Mononuclear cell (primary cell): Measurements from ENCODE around the gene TNFAIP8L3. TPM values are rescaled to one million over a fixed set of nuclear protein-coding genes. Genes with fewer than 3 reads are reported as not detected.
"Not testable (repeated sequence)": the region's sequence is repeated elsewhere in the genome, so short reads cannot be mapped to it uniquely, and the experiment has no call there.

Experiments used
- H3K27me3 ChIP-seq: 2 replicates; pipeline ENCODE4 v1.6.0; 2011; ENCODE audit warnings: low read length, control low read depth; ENCODE audit not compliant: insufficient read depth
- H3K4me1 ChIP-seq: 2 replicates; pipeline ENCODE4 v1.5.1; 2011; ENCODE audit warnings: mild to moderate bottlenecking, low read length, control low read depth; ENCODE audit not compliant: insufficient read depth
- H3K4me3 ChIP-seq: 2 replicates; pipeline ENCODE4 v1.5.1; 2011; ENCODE audit warnings: mild to moderate bottlenecking, low read length, moderate library complexity
- H3K9me3 ChIP-seq: 2 replicates; pipeline ENCODE4 v1.5.1; 2011; ENCODE audit warnings: low read depth, mild to moderate bottlenecking, control low read depth, low read length
- total RNA-seq: library from RNA; depleted of rRNA; stranded (reverse); fragments of >200 nt; gene quantifications from one replicate; pipeline ENCODE4 v1.2.3, GENCODE V29; 2012

The TNFAIP8L3 gene
- total RNA-seq = 0.31 TPM

DNA sequence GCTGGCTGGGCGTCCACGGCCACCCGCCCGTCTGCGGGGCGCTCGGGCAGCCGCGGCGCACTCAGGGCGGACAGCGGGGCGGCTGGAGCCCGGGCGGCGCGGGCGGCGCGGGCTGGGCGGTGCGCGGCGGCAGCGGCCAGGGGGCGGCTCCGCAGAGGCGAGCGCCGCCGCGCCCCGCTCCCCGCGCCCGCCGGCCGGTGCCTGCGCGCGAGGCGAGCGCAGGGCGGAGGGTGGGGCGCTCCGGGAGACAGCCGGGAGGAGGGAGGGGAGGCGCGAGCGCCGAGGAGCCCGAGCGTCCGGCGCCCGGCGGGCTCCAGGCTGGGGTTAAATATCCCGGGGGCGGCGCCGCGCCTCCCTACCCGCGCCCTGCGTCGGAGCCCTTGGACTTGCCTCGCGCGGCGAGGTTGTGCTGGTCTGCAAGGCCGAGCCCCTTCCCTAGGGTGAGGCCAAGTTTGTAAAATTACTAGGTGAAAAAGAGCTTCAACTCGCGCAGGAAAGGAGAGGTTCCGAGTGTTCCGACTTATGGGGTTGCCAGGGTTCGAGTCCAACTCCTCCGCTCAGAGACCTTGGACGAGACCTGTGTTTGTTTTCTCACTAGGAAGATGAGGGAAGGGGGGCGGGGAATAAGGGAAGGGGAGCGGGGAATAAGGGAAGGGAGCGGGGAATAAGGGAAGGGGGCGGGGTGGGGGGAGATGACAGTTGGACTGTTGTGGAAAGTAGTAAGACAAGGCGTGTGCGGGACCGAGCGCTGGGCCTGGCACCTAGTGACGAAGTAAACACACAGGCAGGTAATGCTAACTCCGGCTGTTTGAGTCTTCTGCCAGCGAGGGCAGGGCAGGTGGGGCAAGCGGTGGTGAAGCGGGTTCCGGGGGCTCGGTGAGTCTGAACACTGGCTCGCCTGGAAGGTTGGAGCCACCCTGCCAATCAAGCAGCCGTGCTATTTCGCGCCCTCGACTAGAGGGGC lies at the start of gene TNFAIP8L3:
TSS of gene TNFAIP8L3 (minus strand) at position 301 of the 964 bp plus-strand sequence. CDS start 311 bp downstream, outside the sequence.
- no peak within 1 kb of the TSS for H3K4me3 ChIP-seq
- peaks cover 31% of the 10 kb centered on the region for H3K4me1 ChIP-seq
- peaks cover 80% of the 10 kb centered on the region for H3K27me3 ChIP-seq
- H3K9me3 ChIP-seq = no peaks in the 10 kb centered on the region

DNA sequence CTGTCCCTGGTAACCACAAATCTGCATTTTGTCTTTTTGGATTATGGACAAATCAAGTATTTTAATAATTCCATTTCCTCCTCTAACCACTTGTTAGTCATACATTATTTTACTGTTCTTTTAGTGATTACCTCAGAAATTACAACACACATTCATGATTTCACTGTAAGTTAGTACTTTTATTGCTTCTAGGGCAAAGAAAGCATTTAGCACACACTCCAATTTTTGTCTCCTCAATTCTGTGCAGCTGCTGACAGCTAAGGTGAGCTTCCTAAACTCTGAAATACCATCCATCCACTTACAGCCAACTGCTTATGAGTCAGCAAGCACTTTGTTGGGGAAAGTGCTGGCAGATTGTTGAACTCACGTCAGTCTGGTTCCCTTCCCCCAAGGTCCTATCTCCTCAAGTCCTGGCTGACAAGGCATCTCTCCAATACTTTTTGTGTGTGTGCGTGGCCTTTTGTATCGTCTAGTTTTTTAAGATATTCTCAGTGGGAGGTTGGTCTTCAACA lies 49.4 kb upstream of the TNFAIP8L3 start:
- no peak overlapping the region for H3K4me3 ChIP-seq
- peaks cover 3% of the 10 kb centered on the region for H3K27me3 ChIP-seq
- no peaks in the 10 kb centered on the region for H3K4me1 ChIP-seq
- H3K9me3 ChIP-seq = no peaks in the 10 kb centered on the region

DNA sequence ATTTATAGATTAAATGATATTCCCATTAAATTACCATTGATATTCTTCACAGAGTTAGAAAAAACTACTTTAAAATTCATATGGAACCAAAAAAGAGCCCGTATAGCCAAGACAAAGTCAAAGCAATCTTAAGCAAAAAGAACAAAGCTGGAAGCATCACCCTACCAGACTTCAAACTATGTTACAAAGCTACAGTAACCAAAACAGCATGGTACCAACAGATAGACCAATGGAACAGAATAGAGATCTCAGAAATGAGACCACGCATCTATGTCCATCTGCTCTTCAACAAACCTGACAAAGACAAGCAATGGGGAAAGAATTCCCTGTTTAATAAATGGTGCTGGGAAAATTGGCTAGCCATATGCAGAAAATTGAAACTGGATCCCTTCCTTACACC lies 45.6 kb upstream of the TNFAIP8L3 start:
- not testable (repeated sequence) for H3K4me3 ChIP-seq, H3K4me1 ChIP-seq, H3K27me3 ChIP-seq, H3K9me3 ChIP-seq

DNA sequence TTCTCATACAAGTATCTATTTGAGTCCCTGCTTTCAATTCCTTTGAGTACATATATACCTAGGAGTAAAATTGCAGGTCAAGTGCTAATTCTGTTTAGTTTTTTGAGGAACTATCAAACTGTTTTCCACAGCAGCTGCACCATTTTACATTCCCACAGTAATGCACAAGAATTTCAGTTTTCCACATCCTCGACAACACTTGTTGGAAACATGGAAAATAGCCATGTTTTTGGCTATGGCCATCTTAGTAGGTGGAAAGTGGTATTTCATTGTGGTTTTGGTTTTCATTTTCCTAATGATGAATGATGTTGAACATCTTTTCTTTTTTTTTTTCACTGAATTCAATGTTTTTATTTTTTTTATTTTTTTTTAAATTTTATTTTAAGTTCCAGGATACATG lies 44.4 kb upstream of the TNFAIP8L3 start:
- Histone ChIP-seq H3K4me1 (no peaks in the 10 kb centered on the region), H3K9me3 (no peaks in the 10 kb centered on the region), H3K27me3 (peaks cover 3% of the 10 kb centered on the region)

DNA sequence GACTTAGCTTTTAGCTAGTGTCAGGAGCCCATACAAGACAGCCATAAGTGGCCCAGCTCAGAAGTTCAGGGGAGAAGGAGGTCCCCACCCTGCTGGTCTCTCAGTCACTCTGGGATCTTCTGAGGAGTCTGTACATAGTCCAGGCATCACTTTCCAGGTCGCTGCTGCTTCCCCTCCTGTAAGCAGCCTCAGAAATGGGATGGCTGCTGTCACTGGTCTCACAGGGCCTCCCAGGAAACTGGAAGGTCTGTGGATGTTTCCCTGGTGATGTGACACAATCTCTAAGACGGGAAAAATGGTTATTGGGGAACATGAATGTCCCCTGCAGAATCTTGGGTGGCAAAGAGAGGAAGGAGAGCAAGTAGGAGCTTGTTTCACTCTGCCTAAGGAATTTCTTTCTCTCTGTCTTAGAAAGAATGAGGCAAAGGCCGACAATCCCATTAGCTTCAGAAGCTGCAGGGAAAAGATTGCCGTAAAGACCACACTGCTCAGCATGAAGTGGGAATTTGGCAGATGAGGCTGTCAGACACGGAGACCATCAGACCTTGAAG lies 43.2 kb upstream of the TNFAIP8L3 start:
- Histone ChIP-seq H3K27me3 (no peaks in the 10 kb centered on the region), H3K4me3 (no peak overlapping the region), H3K9me3 (no peaks in the 10 kb centered on the region), H3K4me1 (no peaks in the 10 kb centered on the region)

More for the DNA sequence above, 44.4 kb upstream of the TNFAIP8L3 start:
- H3K4me3 ChIP-seq = no peak overlapping the region

DNA sequence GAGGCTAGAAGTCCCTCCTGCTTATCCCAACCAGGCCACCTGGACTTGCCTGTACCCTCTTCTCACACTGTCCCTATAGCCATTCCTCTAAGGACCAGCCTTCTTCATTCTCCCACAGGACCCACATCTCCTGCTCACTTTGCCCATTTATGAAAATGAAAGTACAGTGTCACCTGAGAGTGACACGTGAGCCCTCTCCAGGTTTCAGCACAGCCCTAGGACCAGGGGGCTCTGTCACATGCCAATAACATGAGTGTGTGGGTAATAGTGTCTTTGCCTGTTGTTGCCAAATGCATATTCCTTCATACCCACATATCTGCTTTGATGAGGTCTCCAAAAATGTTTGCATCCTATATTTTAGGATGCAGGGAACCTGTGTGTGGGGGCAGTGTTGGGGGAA lies 42.3 kb upstream of the TNFAIP8L3 start:
- H3K9me3 ChIP-seq = no peaks in the 10 kb centered on the region
- H3K4me1 ChIP-seq = no peaks in the 10 kb centered on the region
- no peak overlapping the region for H3K4me3 ChIP-seq
- no peaks in the 10 kb centered on the region for H3K27me3 ChIP-seq

DNA sequence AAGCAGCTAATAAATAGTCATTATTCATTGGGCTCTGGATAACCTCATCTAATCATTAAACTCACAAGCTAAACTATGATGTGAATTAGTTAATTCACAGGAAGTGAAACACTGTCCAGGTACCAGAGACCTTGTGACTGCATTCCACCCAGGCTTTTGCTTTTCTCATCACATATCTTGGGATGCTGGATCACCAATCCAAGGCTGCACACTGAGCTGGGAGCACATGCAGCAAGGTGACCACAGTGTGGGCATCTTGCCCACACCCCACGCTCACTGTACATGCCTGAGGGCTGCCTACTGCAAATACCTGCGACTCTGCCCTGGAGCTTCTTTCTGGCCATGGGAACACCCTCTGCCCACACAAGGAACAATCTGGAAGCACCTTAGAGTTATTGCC lies 40.6 kb upstream of the TNFAIP8L3 start:
- no peaks in the 10 kb centered on the region for H3K27me3 ChIP-seq

DNA sequence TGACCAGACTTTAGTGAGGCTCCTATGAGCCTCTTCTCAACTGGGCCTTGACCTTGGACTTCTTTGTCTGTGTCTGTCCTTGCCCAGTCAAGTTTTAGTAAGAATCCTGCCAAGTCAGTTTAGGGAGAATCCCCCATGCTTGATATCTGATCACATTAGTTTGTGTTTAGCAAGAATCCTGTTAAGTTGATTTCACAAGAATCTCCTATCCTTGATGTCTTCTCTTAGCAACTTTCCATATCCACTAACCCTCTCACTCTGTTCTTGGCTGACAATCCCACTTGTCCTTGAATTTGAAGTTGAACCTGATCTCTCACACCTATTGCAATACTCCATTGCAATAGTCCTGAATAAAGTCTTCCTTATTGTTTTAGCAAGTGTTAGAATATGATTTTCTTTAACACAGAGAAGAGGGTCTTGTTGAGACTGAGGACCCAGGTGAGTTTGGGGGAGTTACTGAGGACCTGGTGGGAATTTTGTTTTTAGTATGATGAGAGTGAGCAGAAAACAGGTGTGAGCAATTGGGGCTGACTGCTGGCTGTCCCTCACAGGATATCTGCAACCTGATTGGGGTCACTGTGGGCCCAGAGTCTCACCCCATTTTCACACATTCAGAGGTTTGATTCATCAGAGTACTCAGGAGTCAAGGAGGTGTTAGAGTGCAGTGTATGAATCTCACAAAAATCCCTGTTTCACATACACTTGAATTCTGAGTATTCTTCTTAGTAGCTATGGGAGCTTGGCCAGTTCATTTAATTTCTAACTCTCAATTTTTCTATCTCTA lies 39.9 kb upstream of the TNFAIP8L3 start:
- Histone ChIP-seq H3K27me3 (peaks cover under 1% of the 10 kb centered on the region), H3K9me3 (no peaks in the 10 kb centered on the region), H3K4me1 (no peaks in the 10 kb centered on the region), H3K4me3 (no peak overlapping the region)

More for the DNA sequence above, 40.6 kb upstream of the TNFAIP8L3 start:
- Histone ChIP-seq H3K9me3 (no peaks in the 10 kb centered on the region), H3K4me3 (no peak overlapping the region), H3K4me1 (no peaks in the 10 kb centered on the region)

DNA sequence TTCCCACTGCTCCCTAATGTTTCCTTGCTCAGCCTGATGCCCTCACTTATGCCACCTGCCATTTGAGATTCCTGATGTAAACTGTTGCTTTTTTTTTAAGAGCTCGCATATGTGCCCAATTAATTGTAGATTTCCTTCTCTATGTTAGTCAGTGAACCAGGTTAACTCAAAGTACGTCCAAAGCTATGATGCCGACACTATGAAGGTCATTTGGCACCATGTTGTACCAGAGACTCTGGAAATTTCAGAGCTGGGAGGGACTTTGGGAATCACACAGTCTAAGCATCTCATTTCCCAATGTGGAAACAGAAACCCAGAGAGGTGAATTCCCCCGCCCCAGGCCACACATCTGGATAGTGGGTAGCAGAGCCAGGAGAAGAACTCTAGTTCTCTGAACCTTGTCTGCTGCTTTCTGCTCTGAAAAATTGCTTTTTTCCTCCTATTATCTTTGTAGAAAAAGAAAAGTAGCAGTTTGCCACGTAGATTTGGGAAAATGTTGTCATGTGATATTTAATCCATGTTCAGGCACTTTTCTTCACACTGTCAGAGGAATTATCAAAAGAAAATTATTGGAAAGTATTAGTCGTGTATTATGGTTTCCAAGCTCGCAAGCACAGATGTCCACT lies 38.5 kb upstream of the TNFAIP8L3 start:
- Histone ChIP-seq H3K4me3 (no peak overlapping the region), H3K27me3 (peaks cover 4% of the 10 kb centered on the region), H3K4me1 (peaks cover 2% of the 10 kb centered on the region), H3K9me3 (no peaks in the 10 kb centered on the region)

DNA sequence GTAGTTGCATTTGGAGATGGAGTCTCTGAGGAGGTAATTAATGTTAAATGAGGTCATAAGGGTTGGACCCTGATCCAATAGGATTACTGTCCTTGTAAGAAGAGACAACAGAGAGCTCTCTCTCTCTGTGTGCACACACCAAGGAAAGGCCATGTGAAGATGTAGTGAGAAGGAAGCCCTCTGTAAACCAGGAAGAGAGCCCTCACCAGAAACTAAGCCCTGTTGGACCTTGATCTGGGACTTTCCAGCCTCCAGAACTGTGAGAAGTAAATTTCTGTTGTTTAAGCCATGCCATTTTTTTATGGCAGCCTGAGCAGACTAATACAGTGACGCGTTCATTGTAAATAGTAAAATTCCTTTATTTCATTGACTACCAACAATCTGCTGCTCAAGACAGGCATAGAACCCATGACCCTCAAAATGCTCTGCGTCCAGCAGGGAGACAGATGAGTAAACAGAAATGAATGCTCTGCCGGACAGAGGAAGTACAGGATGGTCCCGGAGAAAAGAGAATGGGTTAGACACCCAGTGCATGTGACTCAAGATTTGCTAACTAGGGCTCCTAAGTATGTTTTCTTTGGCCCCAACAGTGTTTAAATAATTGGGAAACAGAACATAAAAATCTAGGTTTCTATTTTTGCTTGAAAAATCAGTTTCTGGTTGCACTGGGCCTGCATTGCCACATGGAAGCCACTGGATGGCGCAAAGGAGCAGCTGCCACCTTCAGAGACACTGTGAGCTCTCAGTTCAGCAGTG lies 37.9 kb upstream of the TNFAIP8L3 start:
- H3K9me3 ChIP-seq = no peaks in the 10 kb centered on the region
- H3K27me3 ChIP-seq = peaks cover 4% of the 10 kb centered on the region
- no peak overlapping the region for H3K4me3 ChIP-seq
- peaks cover 9% of the 10 kb centered on the region for H3K4me1 ChIP-seq

DNA sequence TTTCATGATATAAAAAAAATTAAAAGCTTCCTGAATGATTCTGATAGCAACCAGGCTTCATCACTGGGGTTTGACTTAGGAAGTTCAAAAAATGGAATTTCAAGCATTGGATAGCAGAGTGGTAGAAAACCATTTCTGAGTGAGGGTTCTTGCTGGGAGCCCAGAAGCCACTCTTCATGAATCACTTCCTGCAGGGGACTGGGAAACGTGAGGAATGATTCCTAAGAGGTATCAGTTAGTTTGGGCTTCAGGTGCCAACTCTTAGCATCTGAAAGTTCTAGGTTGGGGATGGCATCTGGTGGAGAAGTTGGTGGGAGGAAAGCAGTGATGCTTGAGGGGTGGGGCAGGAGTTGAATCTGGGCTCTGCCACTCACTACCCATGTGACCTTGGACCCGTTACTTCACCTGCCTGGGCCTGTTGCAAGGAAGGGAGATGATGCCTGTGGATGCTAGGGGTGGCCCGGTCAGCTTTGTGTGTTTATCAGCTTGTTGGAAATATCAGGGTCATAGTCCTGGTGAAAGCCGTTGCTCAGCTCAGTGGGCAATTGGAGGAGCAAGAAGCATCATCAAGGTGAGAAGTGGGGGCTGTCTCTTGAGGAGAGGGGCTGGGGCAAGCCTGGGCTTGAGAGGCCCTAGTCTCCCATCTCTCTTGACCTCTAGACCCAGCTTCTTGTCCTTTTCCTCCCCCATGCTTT lies 37.0 kb upstream of the TNFAIP8L3 start:
- peaks cover 17% of the 10 kb centered on the region for H3K4me1 ChIP-seq
- H3K9me3 ChIP-seq = no peaks in the 10 kb centered on the region
- no peak overlapping the region for H3K4me3 ChIP-seq
- peaks cover 4% of the 10 kb centered on the region for H3K27me3 ChIP-seq

DNA sequence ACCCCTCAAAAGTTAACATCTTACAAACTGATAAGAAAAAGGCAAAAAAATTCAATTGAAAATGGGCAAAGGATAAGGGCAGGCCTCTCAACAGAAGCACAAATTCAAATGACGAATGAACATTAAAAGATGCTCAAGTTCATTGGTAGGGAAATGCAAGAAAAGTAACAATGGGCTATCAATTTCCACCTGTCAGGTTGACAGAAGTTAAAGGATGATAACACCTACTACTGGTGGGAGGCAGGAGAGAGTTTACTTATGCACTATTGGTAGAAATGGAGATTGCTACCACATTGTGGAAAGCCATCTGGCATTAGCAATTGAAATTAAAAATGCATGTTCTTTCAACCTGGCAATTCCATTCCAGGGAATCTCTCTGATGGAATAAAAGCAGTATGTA lies 35.6 kb upstream of the TNFAIP8L3 start:
- H3K27me3 ChIP-seq = peaks cover 7% of the 10 kb centered on the region
- H3K4me3 ChIP-seq = no peak overlapping the region
- H3K9me3 ChIP-seq = no peaks in the 10 kb centered on the region
- peaks cover 21% of the 10 kb centered on the region for H3K4me1 ChIP-seq

DNA sequence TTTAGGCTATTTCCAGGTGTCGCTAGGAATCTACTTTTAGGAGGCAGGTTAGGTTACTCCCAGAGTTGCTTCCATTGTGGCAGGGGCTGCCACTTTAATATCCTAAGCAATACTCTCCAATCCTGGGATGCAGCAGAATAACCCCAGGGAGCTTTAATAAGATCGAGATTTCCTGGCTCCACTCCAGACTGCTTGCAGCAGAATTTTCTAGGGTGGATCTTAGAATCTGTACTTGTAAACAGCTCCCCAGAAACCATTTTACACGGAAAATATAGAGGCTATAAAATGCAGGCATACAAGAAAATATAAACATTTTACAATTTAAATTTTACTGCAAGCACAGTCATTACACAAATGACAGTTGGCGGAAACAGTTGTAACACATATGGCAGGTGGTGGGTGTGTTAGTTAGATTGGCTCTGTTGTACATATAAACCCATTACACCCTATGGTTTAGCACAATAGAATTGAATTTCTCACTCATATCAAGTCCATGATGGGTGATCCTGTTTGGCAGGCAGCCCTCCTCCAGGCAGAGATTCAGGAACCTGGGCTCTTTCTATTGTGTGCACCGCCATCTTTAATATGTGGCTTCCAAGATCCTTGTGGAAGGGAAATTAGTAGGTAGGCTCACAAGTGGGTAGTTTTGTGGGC lies 35.0 kb upstream of the TNFAIP8L3 start:
- Histone ChIP-seq H3K9me3 (no peaks in the 10 kb centered on the region), H3K27me3 (peaks cover 10% of the 10 kb centered on the region), H3K4me1 (peaks cover 21% of the 10 kb centered on the region), H3K4me3 (no peak overlapping the region)
